Measurements from ENCODE around the gene AKAP8L.

DNA sequence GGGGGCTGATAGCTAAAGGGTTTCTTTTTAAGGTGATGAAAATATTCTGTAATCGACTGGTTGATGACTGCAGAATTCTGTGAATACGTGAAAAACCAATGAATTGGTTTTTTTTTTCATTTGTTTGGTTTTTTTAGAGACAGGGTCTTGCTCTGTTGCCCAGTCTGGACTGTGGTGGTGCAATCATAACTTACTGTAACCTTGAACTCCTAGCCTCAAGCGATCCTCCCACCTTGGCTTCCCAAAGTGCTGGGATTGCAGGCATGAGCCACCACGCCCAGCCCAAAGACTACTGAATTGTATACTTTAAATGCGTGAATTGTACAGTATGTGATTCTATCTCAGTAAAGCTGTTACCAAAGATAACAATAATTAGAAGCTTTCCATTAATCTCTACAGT is 24.4 kb downstream of the AKAP8L start:
- TF ChIP-seq, protein P1, sequence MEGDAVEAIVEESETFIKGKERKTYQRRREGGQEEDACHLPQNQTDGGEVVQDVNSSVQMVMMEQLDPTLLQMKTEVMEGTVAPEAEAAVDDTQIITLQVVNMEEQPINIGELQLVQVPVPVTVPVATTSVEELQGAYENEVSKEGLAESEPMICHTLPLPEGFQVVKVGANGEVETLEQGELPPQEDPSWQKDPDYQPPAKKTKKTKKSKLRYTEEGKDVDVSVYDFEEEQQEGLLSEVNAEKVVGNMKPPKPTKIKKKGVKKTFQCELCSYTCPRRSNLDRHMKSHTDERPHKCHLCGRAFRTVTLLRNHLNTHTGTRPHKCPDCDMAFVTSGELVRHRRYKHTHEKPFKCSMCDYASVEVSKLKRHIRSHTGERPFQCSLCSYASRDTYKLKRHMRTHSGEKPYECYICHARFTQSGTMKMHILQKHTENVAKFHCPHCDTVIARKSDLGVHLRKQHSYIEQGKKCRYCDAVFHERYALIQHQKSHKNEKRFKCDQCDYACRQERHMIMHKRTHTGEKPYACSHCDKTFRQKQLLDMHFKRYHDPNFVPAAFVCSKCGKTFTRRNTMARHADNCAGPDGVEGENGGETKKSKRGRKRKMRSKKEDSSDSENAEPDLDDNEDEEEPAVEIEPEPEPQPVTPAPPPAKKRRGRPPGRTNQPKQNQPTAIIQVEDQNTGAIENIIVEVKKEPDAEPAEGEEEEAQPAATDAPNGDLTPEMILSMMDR (IDR thresholded peaks at IDR 0.05; ENCODE audit: borderline replicate concordance, extremely low read depth, low read length, poor library complexity, severe bottlenecking) = no peak
- TF ChIP-seq EZH2 (IDR thresholded peaks at IDR 0.05; ENCODE audit: borderline replicate concordance, low read depth, low read length, severe bottlenecking) = no peak
